ENCODE data around the gene NPY5R. TPM values are rescaled to one million over a fixed set of nuclear protein-coding genes. Genes with fewer than 3 reads are reported as not detected.

Gene NPY5R
- total RNA-seq, 1 donor from 2014 or later = 1.3 TPM

DNA sequence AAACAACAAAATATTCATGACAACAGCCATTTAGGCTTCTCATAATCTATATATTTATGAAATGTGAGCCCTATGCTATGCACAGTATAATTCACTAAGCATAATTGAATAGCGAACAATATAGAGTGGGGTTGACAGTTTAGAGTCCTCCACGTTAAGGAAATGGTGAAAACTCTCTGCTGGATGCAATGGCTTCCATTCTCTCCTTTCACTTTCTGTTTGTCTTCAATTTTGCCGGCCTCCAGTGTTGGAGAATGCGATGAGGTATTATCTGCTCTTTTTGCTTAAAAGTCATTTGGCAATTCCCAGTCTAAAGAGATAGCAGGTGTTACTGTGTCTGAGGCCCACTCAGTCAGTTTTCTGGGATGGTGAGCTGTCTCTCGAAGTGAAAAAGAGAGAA lies 52.1 kb downstream of the NPY5R start:
- H3K4me1 ChIP-seq = peaks cover under 1% of the 10 kb centered on the region
- Mint-ChIP-seq H3K9me3 (no peaks in the 10 kb centered on the region), H3K4me1 (no peaks in the 10 kb centered on the region), H3K4me3 (no peak overlapping the region), H3K27me3 (ENCODE audit: insufficient read depth, low read depth) (peaks cover 3% of the 10 kb centered on the region), H3K27ac (no peak overlapping the region), H3K36me3 (no peaks in the 10 kb centered on the region)
- no peak overlapping the region for H3K27ac ChIP-seq
- TF ChIP-seq EZH2 (IDR thresholded peaks at IDR 0.05) (no peak), EZH2phosphoT487 (IDR thresholded peaks at IDR 0.05) (no peak)
- TF ChIP-seq, protein P1, sequence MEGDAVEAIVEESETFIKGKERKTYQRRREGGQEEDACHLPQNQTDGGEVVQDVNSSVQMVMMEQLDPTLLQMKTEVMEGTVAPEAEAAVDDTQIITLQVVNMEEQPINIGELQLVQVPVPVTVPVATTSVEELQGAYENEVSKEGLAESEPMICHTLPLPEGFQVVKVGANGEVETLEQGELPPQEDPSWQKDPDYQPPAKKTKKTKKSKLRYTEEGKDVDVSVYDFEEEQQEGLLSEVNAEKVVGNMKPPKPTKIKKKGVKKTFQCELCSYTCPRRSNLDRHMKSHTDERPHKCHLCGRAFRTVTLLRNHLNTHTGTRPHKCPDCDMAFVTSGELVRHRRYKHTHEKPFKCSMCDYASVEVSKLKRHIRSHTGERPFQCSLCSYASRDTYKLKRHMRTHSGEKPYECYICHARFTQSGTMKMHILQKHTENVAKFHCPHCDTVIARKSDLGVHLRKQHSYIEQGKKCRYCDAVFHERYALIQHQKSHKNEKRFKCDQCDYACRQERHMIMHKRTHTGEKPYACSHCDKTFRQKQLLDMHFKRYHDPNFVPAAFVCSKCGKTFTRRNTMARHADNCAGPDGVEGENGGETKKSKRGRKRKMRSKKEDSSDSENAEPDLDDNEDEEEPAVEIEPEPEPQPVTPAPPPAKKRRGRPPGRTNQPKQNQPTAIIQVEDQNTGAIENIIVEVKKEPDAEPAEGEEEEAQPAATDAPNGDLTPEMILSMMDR (IDR thresholded peaks at IDR 0.05) = no peak
- no peak overlapping the region for H3K4me2 ChIP-seq
- no peaks in the 10 kb centered on the region for H3K27me3 ChIP-seq
- no peak overlapping the region for H3K4me3 ChIP-seq
- no peaks in the 10 kb centered on the region for H4K20me1 ChIP-seq (ENCODE audit: low read depth)
- H3K36me3 ChIP-seq = no peaks in the 10 kb centered on the region
- no peaks in the 10 kb centered on the region for H3F3A ChIP-seq (ENCODE audit: low read depth)
- peak overlapping the region; percentile 83 for H2AFZ ChIP-seq (replicated peaks)
- H3K9me3 ChIP-seq (ENCODE audit: low read depth) = no peaks in the 10 kb centered on the region
- DNase-seq (ENCODE audit: low spot score) = no peak
- no peaks in the 10 kb centered on the region for H3K79me2 ChIP-seq (ENCODE audit: low read depth)
- H3K9ac ChIP-seq = no peak overlapping the region

DNA sequence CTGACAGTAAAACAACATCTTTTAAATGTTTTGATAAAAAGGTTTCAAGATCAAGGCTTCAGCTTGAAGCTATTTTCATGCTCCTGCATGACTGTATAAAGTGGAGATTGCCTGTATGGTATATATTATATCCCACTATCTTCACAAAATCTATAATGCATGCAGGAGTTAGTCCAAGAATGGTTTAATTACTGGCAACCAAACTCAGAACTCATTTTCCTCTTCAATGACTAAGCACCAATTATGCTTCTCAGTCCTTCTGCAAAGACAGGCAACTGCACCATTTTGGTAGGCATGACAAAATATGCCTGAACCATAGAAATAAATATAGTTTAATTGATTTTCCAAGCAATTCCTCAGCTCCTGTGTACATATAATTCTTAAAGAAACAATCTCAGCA lies 54.5 kb downstream of the NPY5R start:
- Histone ChIP-seq H3F3A (ENCODE audit: low read depth) (peaks cover 4% of the 10 kb centered on the region), H4K20me1 (ENCODE audit: low read depth) (no peaks in the 10 kb centered on the region), H3K27ac (no peak overlapping the region), H3K9me3 (ENCODE audit: low read depth) (no peaks in the 10 kb centered on the region), H3K79me2 (ENCODE audit: low read depth) (no peaks in the 10 kb centered on the region), H3K27me3 (no peaks in the 10 kb centered on the region), H3K36me3 (no peaks in the 10 kb centered on the region), H3K9ac (no peak overlapping the region), H3K4me2 (no peak overlapping the region), H2AFZ (replicated peaks) (no peak overlapping the region), H3K4me1 (peaks cover 23% of the 10 kb centered on the region), H3K4me3 (no peak overlapping the region)
- no peak for DNase-seq (ENCODE audit: low spot score)
- no peaks in the 10 kb centered on the region for H3K36me3 Mint-ChIP-seq
- H3K9me3 Mint-ChIP-seq = no peaks in the 10 kb centered on the region
- H3K4me1 Mint-ChIP-seq = no peaks in the 10 kb centered on the region
- no peak overlapping the region for H3K27ac Mint-ChIP-seq
- peaks cover 3% of the 10 kb centered on the region for H3K27me3 Mint-ChIP-seq (ENCODE audit: insufficient read depth, low read depth)
- TF ChIP-seq EZH2phosphoT487 (IDR thresholded peaks at IDR 0.05) (no peak), EZH2 (IDR thresholded peaks at IDR 0.05) (no peak)
- TF ChIP-seq, protein P1 (IDR thresholded peaks at IDR 0.05) = no peak
- H3K4me3 Mint-ChIP-seq = no peak overlapping the region

DNA sequence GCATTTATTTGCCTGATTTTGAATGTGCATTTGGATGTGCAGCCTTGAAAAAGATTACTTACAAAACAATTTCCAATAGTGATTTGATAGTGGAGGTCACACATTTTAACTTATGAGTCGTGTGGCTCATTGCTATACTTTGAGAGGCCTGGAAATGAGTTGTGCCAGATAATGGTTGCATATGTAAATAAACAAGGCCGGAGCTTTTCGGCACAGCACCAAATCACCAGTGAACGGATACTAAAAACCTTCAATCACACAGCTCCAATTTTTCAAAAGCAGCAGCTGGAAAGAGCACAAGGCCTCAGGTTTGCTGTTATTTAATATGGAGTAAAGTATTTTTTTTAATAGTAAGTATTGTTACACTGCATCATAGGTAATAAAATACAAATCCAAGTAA lies 57.2 kb downstream of the NPY5R start:
- H3K27me3 Mint-ChIP-seq (ENCODE audit: insufficient read depth, low read depth) = peaks cover 3% of the 10 kb centered on the region
- H3K27ac Mint-ChIP-seq = no peak overlapping the region
- Histone ChIP-seq H3F3A (ENCODE audit: low read depth) (peaks cover 8% of the 10 kb centered on the region), H3K79me2 (ENCODE audit: low read depth) (no peaks in the 10 kb centered on the region), H3K4me3 (no peak overlapping the region), H2AFZ (replicated peaks) (peak overlapping the region; percentile 61), H3K27ac (no peak overlapping the region), H3K9ac (no peak overlapping the region), H3K36me3 (no peaks in the 10 kb centered on the region), H3K27me3 (no peaks in the 10 kb centered on the region), H3K4me2 (no peak overlapping the region), H3K4me1 (peaks cover 42% of the 10 kb centered on the region), H4K20me1 (ENCODE audit: low read depth) (no peaks in the 10 kb centered on the region), H3K9me3 (ENCODE audit: low read depth) (no peaks in the 10 kb centered on the region)
- TF ChIP-seq, protein P1 (IDR thresholded peaks at IDR 0.05) = no peak
- no peak for TF ChIP-seq EZH2phosphoT487 (IDR thresholded peaks at IDR 0.05)
- TF ChIP-seq EZH2 (IDR thresholded peaks at IDR 0.05) = no peak
- H3K36me3 Mint-ChIP-seq = no peaks in the 10 kb centered on the region
- H3K9me3 Mint-ChIP-seq = no peaks in the 10 kb centered on the region
- peaks cover 13% of the 10 kb centered on the region for H3K4me1 Mint-ChIP-seq
- no peak for DNase-seq (ENCODE audit: low spot score)
- H3K4me3 Mint-ChIP-seq = no peak overlapping the region

Other genes with a start within 250 kb of the NPY5R start
- gene NAF1, start 177.0 kb upstream of the NPY5R start, total RNA-seq (ENCODE audit: low replicate concordance) = 18.1 and 21.1 TPM in 2 replicates
- 4.6 and 7.9 TPM in 2 replicates for gene NPY1R, start 11.3 kb upstream of the NPY5R start, total RNA-seq (ENCODE audit: low replicate concordance)
- gene TKTL2, start 129.9 kb downstream of the NPY5R start, total RNA-seq (ENCODE audit: low replicate concordance) = 0.06 TPM in 1 of 2 replicates, not detected in the other
- gene TMA16, start 150.8 kb downstream of the NPY5R start, total RNA-seq (ENCODE audit: low replicate concordance) = 45.2 and 78.5 TPM in 2 replicates

Measured in neural progenitor cell (in vitro differentiated cells).